Peyer's patch (tissue), 4 donors: ENCODE data around the gene BATF3.

Experiments
- POLR2A ChIP-seq, 2 donors: fragments of 450-650 bp; IDR thresholded peaks; one replicate each; pipeline ENCODE4 v1.5.1; 2017; ENCODE audit warnings: antibody characterized with exemption in 2 of 2, mild to moderate bottlenecking in 2 of 2, moderate library complexity in 2 of 2
- TF ChIP-seq, protein P1 (sequence below), 6 experiments: fragments of 450-650 bp in 4 of 6; fragments of 200-600 bp in 2 of 6; sonication (generic) in 1 of 6; IDR thresholded peaks; one replicate each; pipeline ENCODE4 v1.5.1; 2017 to 2019; ENCODE audit warnings: antibody characterized with exemption in 6 of 6, mild to moderate bottlenecking in 3 of 6, moderate library complexity in 1 of 6

DNA sequence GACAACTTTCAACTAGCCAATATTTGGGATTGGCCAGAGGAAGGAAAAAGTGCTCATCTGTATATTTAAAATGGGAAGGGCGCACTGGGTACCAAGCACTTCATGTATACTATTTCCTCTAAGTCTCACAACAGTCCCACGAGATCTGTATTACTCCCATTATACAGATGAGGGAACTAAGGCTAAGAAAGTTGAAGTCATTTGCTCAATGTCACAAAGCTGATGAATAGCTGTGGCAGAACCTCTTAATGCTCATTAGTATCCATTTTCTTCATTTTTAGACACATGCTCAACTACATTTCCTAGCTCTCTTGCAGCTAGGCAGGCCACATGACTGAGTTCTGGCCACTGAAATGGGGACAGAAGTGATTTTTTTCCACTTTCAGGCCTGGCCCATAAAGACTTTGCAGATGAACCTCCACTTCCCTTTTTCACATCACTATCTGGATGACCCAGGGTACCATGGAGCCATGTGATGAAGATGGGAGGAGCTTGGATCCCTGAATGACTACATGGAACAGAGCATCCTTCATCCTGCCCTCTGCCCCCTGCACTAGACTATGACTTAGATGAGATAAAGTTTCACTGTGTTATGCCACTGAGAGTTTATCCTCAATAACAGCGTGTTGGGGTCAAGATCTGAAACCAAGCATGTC is 59.3 kb downstream of the BATF3 start:
- TF ChIP-seq, protein P1, sequence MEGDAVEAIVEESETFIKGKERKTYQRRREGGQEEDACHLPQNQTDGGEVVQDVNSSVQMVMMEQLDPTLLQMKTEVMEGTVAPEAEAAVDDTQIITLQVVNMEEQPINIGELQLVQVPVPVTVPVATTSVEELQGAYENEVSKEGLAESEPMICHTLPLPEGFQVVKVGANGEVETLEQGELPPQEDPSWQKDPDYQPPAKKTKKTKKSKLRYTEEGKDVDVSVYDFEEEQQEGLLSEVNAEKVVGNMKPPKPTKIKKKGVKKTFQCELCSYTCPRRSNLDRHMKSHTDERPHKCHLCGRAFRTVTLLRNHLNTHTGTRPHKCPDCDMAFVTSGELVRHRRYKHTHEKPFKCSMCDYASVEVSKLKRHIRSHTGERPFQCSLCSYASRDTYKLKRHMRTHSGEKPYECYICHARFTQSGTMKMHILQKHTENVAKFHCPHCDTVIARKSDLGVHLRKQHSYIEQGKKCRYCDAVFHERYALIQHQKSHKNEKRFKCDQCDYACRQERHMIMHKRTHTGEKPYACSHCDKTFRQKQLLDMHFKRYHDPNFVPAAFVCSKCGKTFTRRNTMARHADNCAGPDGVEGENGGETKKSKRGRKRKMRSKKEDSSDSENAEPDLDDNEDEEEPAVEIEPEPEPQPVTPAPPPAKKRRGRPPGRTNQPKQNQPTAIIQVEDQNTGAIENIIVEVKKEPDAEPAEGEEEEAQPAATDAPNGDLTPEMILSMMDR (IDR thresholded peaks at IDR 0.05) = no peak
- TF ChIP-seq POLR2A (IDR thresholded peaks at IDR 0.05) = no peak
